GM18870 (cell line): ENCODE data around the gene ZC3HAV1.
A peak's percentile ranks its signal among the peaks of the same experiment; 100 is the strongest.
"Not testable (repeated sequence)": the region's sequence is repeated elsewhere in the genome, so short reads cannot be mapped to it uniquely, and the experiment has no call there.

Source experiments
- ATAC-seq: cut with Tn5 transposase; IDR thresholded peaks from one replicate; pipeline ENCODE4 v1.9.1; 2021; ENCODE audit warnings: moderate library complexity; ENCODE audit not compliant: unreplicated experiment

Gene ZC3HAV1

DNA sequence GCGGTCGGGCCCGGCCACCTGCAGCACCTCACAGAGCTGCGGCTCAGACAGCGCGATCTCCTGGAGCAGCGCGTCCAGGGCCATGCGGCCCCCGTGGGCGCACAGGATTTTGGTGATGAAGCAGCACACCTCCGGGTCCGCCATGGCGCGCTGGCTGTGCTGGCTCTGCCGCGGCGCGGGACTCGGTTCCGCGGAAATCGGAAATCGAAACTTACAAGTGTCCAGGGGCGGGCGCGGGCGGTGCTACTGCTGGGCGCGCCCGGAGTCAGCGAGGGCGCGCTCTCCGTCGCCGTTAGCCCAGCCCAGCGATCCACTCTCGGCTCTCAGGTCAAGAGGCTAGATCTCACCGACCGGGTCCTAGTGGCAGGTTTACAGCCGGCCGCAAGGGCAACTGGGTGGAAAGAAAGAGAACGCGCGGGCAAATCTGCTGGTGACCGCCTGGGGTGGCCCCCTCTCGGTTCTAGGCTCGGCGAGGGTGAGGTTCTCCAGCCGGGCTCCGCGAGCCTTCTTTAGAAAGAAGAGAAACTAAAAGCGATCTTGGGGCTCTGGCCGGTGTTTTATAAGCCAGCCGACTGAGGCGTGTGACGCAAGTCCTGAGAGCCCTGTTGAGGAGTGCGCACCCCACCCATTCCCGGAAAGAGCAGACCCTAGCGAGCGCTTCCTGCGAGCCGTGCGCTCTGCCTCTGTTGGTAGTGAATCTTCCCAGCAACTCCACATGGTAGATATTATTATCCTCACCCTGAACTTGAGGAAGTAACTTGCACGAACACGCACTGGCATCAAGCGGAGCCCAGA lies at the start of gene ZC3HAV1:
Gene ZC3HAV1 (minus strand): TSS at position 533 of the 795 bp plus-strand sequence. CDS start 389 bp downstream, at position 144.
- ATAC-seq: peak; percentile 68

DNA sequence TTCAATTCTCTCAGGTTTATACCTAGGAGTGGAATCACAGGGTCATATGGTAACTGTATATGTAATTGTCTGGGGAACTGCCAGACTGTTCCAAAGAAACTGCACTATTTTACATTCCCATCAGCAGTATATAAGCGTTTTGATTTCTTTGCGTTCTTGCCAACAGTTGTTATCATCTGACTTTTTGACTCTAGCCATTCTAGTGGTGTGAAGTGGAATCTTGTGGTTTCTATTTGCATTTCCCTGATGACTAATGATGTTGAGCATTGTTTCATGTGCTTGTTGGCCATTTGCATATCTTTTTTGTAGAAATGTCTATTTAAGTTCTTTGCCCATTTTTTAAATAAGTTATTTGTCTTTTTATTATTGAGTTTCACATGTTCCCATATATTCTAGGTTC lies 44.3 kb upstream of the ZC3HAV1 start:
- no peak for ATAC-seq

DNA sequence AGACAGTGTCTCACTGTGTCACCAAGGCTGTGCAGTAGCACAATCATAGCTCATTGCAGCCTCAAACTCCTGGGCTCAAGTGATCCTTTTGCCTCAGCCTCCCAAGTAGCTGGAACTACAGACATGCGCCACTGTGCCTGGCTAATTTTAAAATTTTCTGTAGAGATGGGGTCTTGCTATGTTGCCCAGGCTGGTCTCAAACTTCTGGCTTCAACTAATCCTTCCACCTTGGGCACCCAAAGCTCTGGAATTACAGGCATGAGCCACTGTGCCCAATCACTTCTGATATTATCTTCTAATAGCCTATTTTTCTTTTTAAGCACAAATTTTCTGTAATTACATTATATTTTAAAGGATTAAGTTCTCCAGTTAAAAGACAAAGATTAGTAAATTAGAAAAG lies 42.6 kb upstream of the ZC3HAV1 start:
- no peak for ATAC-seq

DNA sequence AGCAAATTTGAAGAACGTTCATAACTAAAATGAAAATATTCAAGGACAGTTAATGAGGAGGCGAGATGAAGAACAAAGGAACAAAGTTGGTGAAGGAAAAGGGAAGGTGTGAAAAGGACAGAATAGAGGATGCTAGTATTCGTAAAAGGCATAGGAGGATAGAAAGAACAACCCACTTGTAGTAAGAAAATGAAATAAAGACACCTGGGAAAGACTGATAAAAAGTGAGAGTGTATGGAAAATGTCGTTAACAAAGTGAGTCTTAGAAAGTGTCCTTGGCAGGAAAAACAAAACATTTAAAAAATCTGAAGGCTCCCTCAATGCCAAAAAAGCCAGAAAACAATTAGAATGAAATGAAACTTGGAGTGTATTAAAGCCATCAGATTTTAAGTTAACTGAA lies 29.6 kb upstream of the ZC3HAV1 start:
- no peak for ATAC-seq

DNA sequence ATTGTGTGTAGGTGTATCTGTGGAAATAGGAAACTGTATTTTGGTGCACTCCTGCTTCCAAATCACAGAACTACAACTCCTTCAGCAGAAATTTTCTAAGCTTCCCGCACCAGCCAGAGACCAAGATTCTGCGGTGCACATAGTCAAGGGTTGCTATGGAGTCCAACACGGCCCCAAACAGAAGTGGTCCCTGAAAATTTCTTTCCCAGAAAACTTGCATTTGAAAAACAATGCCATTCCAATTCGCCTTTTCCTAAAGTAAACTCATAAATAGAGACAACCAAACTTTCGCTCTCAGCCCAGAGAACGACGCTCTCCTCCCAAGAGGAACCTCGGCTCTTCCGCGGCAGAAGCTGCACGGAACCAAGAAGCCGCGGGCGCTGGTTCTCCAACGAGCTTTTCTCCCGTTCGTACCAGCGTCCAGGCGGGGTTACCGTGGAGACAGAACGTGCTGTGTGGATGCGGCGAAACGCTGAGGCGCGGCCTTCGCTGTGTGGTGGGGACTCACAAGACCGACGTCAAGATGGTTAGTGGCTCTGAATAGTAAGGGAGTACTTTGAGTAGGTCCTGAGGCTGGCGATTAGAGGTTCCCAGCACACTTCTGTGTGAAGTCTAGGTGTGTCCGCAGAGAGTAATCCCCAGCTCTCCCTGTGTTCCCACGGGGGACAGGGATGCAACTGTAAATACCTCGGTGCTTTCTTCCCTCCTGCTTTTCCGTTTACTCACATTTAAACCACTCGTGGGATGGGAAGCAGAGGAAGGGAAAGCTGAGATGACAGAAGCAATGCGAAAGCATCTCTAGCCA lies 24.0 kb upstream of the ZC3HAV1 start:
- peak; percentile 96 for ATAC-seq

DNA sequence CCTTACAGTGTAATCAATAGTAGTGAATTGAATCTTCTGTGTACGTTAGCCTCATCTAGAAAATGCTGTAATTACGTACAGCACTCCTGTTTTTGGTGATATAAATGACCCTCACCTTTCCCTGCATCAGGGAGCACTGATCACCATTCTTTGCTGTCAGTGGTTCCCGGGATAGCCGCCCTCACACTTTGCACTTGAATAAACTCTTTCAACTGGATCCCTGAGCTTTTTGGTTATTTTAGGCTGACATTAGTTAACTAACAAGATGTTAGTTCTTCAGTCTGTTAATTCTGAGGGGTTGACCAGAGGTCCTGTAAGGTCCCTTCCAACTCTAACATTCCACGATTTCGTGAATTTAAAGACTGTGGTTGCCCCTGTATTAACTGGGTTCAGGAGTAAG lies 23.4 kb upstream of the ZC3HAV1 start:
- no peak for ATAC-seq

DNA sequence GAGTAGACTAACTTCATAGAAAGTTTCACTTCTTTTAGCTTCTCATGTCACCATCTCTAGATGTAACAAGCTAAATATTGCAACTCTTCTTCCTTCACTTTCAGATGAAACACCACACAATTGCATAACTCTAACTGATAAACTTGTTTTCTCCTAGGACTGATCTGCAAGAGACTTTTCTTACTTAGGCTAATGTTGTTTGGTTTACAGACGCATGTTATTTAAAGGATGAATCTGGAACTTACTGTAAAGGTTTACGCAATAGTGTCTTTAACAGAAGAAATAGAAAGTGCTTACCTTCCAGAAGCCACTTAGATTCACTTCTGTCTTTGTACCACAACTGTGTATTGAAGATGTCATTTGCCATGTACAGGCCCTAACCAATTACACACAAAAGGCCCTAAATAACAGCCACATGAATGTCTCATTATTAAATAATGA lies 22.1 kb upstream of the ZC3HAV1 start:
- no peak for ATAC-seq

DNA sequence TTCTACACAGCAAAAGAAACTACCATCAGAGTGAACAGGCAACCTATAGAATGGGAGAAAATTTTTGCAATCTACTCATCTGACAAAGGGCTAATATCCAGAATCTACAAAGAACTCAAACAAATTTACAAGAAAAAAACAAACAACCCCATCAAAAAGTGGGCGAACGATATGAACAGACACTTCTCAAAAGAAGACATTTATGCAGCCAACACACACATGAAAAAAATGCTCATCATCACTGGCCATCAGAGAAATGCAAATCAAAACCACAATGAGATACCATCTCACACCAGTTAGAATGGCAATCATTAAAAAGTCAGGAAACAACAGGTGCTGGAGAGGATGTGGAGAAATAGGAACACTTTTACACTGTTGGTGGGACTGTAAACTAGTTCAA lies 20.3 kb upstream of the ZC3HAV1 start:
- not testable (repeated sequence) for ATAC-seq

DNA sequence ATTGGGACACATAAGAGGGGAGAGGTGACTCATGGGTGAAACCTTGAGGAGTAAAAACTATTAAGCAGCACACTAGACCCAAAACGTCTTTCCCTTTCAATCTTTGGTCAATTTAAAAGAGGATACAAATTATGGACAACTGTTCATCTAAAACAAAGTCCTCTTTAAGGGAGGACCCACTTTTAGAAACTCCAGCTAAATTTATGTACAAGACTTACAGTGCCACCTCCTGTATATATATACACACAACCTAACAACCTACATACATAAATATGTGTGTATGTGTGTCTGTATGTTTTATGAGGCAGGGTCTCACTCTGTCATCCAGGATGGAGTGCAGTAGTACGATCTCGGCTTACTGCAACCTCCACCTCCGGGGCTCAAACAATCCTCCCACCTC lies 18.1 kb upstream of the ZC3HAV1 start:
- ATAC-seq: no peak

DNA sequence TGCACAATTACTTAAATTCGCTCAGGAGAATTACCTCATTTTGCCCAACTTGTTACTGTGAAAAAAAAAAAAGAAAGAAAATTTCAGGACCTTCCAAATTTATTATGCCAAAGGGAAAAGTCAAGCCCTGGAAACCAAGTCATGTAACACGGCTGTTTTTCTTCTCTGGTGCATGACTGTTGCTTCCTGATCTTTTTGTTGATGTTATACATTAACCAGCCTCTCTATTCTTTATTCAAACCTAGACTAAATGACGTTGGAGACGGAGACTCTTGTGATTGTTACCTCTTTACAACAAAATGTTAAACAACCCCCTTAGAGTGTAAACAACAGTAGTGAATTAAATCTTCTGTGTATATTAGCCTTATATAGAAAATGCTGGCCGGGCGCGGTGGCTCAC lies 16.1 kb upstream of the ZC3HAV1 start:
- no peak for ATAC-seq

DNA sequence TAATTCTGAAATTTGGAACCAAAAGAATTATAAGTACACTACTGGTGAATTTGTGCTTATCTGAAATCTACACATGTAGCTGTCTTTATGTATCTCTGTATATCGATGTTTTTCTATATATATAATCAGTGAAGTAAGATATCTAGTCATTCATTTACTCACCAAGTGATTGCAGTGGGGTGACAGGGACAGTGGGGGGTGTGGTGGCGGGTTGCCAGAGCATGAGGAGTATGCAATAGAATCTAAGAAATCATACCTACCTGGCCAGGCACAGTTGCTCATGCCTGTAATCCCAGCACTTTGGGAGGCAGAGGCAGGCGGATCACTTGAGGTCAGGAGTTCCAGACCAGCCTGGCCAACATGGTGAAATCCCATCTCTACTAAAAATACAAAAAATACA lies 15.5 kb upstream of the ZC3HAV1 start:
- ATAC-seq: not testable (repeated sequence)

DNA sequence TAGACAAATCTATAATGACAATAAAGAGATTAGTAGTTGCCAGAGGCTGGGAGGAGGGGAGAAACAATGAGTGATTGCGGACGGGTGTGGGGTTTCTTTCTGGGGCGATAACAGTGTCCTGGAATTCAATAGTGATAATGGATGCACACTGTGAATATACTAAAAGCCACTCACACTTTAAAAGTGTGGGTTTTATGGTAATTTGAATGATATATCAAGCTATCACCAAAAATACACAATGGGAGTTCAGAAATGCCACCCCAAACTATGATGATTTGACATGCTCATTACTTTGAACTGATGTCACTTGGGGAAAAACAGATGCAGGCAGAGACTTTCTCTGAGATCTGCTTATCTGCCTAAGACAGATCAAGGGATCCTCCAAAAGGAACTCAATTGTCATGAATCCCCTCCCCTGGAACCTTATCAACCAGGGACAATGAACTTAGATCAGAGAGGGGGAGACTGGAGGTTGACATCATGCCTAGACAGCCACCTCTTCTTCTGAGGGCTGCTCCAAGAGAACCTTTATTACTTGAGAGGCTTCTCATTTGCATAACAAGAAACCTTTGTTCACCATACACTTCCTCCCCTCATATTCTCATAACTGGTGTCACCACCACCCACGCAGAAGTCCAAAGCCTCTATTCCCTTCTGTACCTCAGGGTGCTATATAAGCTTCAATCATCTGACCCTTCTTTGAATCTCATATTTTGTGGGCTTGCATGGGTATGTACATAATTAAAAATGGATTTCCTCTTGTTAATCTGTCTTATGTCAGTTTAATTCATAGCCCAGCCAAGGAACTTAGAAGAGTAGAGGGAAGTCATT lies 14.8 kb upstream of the ZC3HAV1 start:
- ATAC-seq: peak; percentile 61

DNA sequence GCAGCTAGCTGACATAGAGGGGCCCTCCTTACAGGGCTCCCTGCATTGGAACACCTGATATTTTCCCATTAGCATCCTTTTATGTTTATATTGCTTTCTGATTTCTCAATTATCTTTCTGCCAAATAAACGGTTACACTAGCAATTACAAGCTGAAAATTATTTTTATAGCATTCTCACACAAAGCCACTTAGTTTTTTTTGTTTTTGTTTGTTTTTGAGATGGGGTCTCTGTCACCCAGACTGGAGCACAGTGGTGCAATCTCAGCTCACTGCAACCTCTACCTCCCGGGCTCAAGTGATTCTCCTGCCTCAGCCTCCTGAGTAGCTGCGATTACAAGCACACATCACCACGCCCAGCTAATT lies 9.9 kb upstream of the ZC3HAV1 start:
- ATAC-seq: no peak

DNA sequence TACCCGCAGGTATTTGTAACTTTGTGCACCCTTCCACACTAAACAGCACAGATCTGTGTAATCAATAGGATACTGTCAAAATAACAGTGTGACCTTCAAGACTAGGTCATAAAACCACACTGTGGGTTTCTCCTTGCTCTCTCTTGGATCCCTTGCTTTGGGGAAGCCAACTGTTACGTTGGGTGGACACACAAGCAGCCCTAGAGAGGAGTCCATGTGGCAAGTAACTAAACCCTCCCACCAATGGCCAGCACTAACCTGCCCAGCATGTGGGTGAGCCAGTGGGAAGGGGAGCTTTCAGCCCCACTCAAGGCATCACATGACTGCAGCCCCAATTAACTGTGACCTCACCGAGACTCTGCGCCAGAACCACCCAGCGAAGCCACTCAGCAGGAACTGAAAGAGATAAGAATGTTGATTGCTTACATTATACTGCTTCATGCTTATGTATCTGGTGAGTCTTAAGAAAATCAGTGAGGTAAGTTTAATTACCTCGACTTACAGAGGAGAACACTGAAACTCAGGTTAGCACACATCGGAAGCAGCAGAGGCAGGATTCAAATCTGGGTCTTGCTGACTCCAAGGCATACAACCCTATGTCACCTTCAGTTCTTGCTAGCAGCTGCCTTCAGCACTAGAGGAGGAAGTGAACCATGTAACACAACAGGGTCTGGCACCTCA lies 9.4 kb upstream of the ZC3HAV1 start:
- peak; percentile 62 for ATAC-seq

DNA sequence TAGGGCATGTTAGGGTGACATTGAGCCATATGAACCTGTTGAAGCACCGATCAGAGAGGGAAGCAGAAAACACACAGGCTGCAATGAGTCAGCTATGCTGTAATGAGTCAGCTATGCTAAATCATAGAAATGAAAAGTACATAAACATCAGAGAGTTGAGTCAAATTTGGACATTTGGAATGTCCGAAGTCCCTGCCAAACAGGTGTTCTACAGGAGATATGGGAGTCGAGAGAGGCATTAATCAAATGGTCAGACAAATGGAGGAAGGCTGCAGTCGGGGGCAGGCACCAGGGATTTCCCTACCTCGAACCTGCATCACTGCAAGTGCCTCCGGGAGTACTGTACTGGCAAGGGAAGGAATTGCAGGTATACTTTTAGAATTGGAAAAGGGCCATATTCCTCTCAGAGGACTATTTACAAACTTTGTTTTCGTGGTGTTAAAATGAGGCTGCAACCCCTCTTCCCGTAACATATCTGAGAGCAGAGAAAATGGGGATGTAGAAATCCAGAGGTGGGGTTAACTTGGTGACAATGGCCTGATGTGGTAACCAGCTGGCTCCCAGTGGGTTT lies 8.8 kb upstream of the ZC3HAV1 start:
- ATAC-seq: peak; percentile 85

DNA sequence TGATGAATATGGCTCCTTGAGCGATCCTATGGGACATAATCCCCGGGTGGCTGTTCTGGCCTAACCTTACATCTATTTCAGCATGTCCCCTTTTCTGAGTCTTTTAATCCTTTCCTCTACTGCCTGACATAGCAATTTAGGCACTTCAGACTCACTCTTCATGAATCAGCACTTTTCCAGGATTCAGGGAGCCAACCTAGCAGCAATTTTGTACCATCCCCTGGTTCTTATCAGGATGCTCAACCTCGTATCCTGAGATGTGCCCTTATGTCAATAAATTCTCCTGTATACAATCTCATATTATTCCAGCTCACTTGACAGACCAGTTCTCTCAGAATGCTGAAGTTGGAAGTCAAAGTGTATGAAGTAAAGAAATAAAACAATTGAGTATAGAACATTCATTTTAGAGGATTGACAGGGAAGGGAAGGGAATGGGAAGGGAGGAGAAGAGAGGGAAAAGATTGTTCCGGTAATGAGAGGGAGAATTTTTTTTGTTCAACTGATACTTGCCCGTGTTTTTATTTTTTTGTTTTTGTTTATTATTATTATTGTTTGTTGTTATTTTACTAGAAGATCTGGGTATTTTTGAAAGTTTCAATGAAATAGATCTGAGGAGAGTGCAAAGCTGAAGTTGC lies 8.2 kb upstream of the ZC3HAV1 start:
- ATAC-seq: no peak

DNA sequence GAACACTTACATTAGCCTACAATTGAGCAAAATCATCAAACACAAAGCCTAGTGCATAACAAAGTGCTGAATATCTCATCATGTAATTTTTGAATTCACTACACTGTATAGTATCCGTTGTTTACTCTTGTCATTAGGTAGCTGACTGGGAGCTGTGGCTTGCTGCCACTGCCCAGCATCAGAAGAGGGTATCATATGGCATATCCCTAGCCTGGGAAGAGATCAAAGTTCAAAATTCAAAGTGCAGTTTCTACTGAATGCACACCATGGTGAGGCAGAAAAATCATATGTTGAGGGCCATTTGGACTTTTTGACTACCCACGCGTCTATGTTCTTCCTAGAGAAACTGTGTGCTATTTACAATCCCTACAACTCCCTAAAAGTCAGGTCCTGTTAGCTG lies 7.5 kb upstream of the ZC3HAV1 start:
- no peak for ATAC-seq

DNA sequence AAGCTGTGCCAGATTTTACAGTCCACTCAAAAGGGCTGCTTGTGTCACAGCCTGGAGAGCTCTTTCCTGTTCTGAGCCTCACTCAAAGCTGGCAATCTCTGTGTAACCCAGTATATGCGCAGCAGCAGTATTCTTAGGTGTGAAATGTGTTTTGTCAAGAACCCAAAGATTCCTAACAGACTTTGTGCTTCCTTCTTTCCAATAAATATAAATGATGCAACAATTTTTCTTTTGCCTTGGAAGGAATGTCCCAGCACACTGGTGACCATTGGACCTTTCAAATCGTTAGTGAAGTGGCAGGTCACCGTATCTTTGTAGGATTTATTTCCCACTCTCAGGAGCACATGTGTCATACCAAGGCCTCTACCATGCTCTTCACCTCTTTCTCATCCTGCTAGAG lies 5.6 kb upstream of the ZC3HAV1 start:
- ATAC-seq: no peak

DNA sequence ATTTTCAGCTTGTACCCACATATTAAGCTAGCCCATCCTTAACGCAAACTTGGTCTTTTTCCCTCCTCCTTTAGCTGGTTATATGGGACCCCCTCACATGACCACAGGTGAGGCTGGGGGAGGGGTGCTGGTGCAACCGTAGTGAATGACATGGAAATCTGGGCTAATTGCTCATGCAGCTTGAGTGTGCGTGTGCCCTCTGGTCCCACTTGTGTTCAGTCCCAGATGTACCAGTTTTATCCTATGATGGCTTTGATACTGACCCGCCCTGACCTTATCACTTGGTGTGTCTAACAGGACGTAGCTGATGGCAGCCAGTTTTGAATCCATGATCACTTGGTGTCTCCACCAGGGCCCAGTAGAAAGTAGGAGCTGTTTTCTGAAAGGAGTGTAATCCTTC lies 5.1 kb upstream of the ZC3HAV1 start:
- no peak for ATAC-seq

DNA sequence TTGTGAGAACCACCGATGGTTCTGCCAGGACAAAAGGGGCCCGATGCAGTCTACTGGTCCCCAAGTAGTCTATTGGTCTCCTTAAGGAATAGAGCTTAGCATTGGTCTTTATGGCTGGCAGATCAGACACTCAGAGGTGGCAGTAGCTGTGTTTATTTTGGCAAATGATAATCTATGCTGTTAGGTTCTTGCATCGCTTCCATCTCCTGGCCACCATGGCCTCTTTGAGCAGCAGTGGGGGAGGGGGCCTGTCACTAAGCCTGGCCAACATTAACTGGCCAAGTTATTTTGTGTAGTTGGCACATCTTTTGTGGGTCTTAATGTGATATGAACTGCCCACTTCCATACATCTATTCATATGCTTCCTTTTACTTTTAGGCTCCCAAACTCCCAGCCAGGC lies 4.5 kb upstream of the ZC3HAV1 start:
- no peak for ATAC-seq
